Uterus (tissue), 4 donors: ENCODE data around the gene CCDC106. TPM values are rescaled to one million over a fixed set of nuclear protein-coding genes. Genes with fewer than 3 reads are reported as not detected.

Experiments used
- DNase-seq, 2 donors: peaks; one replicate each; pipeline ENCODE4 v3.0.0-alpha.2; 2019 to 2020
- H3K27ac ChIP-seq, 2 donors: fragments of 200-600 bp; sonication (generic); 1 replicate in 1 of 2; 2 replicates in 1 of 2; pipeline ENCODE4 v1.5.1; 2016 to 2018
- H3K27me3 ChIP-seq, 2 donors: fragments of 200-600 bp; sonication (generic); one replicate each; pipeline ENCODE4 v1.5.1; 2018 to 2019; ENCODE audit warnings: control low read depth in 1 of 2
- H3K36me3 ChIP-seq, 2 donors: fragments of 200-600 bp; sonication (generic); one replicate each; pipeline ENCODE4 v1.5.1; 2019; ENCODE audit warnings: control low read depth in 1 of 2
- H3K4me1 ChIP-seq, 2 donors: fragments of 200-600 bp; sonication (generic); one replicate each; pipeline ENCODE4 v1.5.1; 2018 to 2019; ENCODE audit warnings: control low read depth in 1 of 2
- H3K4me3 ChIP-seq, 2 donors: fragments of 200-600 bp; sonication (generic); 1 replicate in 1 of 2; 2 replicates in 1 of 2; pipeline ENCODE4 v1.5.1; 2018 to 2019; ENCODE audit warnings: mild to moderate bottlenecking in 1 of 2
- H3K9me3 ChIP-seq, 2 donors: fragments of 200-600 bp; sonication (generic); one replicate each; pipeline ENCODE4 v1.5.1; 2019; ENCODE audit warnings: control low read depth in 1 of 2
- CTCF ChIP-seq, 4 experiments: fragments of 200-600 bp in 2 of 4; fragments of 450-650 bp in 2 of 4; sonication (generic) in 2 of 4; IDR thresholded peaks; one replicate each; pipeline ENCODE4 v1.5.1; 2016 to 2019; ENCODE audit warnings: antibody characterized with exemption in 4 of 4, mild to moderate bottlenecking in 2 of 4, moderate library complexity in 1 of 4
- POLR2A ChIP-seq, 2 donors: fragments of 450-650 bp; IDR thresholded peaks; one replicate each; pipeline ENCODE4 v1.6.1; 2016; ENCODE audit warnings: antibody characterized with exemption in 2 of 2, mild to moderate bottlenecking in 1 of 2, moderate library complexity in 1 of 2
- intact Hi-C: fragments of 100-400 bp; cut with DNase I; formaldehyde crosslinking; loops from one replicate; pipeline ENCODE4 v1.15.1; 2023; ENCODE audit warnings: low total_unique reads
- total RNA-seq, 4 donors: library from RNA; depleted of rRNA in 3 of 4; stranded (reverse); fragments of >200 nt in 3 of 4; gene quantifications; one replicate each; pipeline versions ENCODE4 v1.1.0 to v1.2.4, GENCODE V29; 2014 to 2023
- donor health status: DM: yes; HTN: yes; CAD: no.

Gene CCDC106
- total RNA-seq, 4 donors from 2014 or later, result 2.9 to 25.0 (median 6.7) TPM

- H3K9me3 ChIP-seq, result no peaks in the 10 kb centered on the region
- no peaks in the 10 kb centered on the region for H3K36me3 ChIP-seq
- H3K27me3 ChIP-seq, result no peaks in the 10 kb centered on the region
- H3K27ac ChIP-seq, result no peak overlapping the region
- no peak overlapping the region for H3K4me3 ChIP-seq
- intact Hi-C loops, result no loop called here
- no peak for DNase-seq
- peaks cover 13 to 41% of the 10 kb centered on the region in 2 donors for H3K4me1 ChIP-seq
- TF ChIP-seq CTCF (IDR thresholded peaks at IDR 0.05) (no peak), POLR2A (IDR thresholded peaks at IDR 0.05) (no peak)
These were observed 13.0 kb downstream of the CCDC106 start for GRCh38 chr19:55660991-55661390.

- H3K4me3 ChIP-seq, result no peak overlapping the region
- no peak for DNase-seq
- H3K4me1 ChIP-seq, result peaks cover 8 to 32% of the 10 kb centered on the region in 2 donors
- no peak for TF ChIP-seq CTCF (IDR thresholded peaks at IDR 0.05)
- no peak for TF ChIP-seq POLR2A (IDR thresholded peaks at IDR 0.05)
- H3K27ac ChIP-seq, result no peak overlapping the region
- no peaks in the 10 kb centered on the region for H3K36me3 ChIP-seq
- H3K9me3 ChIP-seq, result no peaks in the 10 kb centered on the region
- no peaks in the 10 kb centered on the region for H3K27me3 ChIP-seq
- intact Hi-C loops, result no loop called here
These were observed 13.8 kb downstream of the CCDC106 start for GRCh38 chr19:55661826-55662225.

- no peaks in the 10 kb centered on the region for H3K9me3 ChIP-seq
- TF ChIP-seq CTCF (IDR thresholded peaks at IDR 0.05) (no peak), POLR2A (IDR thresholded peaks at IDR 0.05) (no peak)
- intact Hi-C loops, result no loop called here
These were observed 16.0 kb downstream of the CCDC106 start for GRCh38 chr19:55663846-55664536.

GRCh38 chr19:55666343-55667005 is 18.5 kb downstream of the CCDC106 start:
- DNase-seq, result no peak
- no peaks in the 10 kb centered on the region for H3K36me3 ChIP-seq

More at GRCh38 chr19:55663846-55664536, 16.0 kb downstream of the CCDC106 start:
- no peak overlapping the region for H3K4me3 ChIP-seq
- no peak overlapping the region for H3K27ac ChIP-seq
- H3K27me3 ChIP-seq, result no peaks in the 10 kb centered on the region
- no peaks in the 10 kb centered on the region for H3K36me3 ChIP-seq
- peaks cover 0 to 12% of the 10 kb centered on the region in 2 donors for H3K4me1 ChIP-seq
- no peak for DNase-seq

More at GRCh38 chr19:55666343-55667005, 18.5 kb downstream of the CCDC106 start:
- Histone ChIP-seq H3K9me3 (no peaks in the 10 kb centered on the region), H3K27ac (no peak overlapping the region), H3K4me1 (no peaks in the 10 kb centered on the region), H3K27me3 (no peaks in the 10 kb centered on the region), H3K4me3 (no peak overlapping the region)
- TF ChIP-seq POLR2A (IDR thresholded peaks at IDR 0.05) (no peak), CTCF (IDR thresholded peaks at IDR 0.05) (no peak)
- intact Hi-C loops, result no loop called here
